Neural crest cell (in vitro differentiated cells): ENCODE data around the gene PORCN. TPM values are rescaled to one million over a fixed set of nuclear protein-coding genes. Genes with fewer than 3 reads are reported as not detected.
A peak's percentile ranks its signal among the peaks of the same experiment; 100 is the strongest.
"Not testable (repeated sequence)": the region's sequence is repeated elsewhere in the genome, so short reads cannot be mapped to it uniquely, and the experiment has no call there.

ENCODE experiments used
- DNase-seq: peaks from one replicate; pipeline ENCODE4 v3.0.0; 2021; ENCODE audit warnings: low read depth, mixed read lengths, low spot score
- H3K27ac Mint-ChIP-seq: one replicate; pipeline ENCODE4 v1.8.0; 2021; ENCODE audit warnings: mild to moderate bottlenecking, mixed read lengths; ENCODE audit not compliant: unreplicated experiment
- H3K27me3 Mint-ChIP-seq: 2 replicates; pipeline ENCODE4 v1.8.0; 2021; ENCODE audit warnings: low read depth, mild to moderate bottlenecking, mixed read lengths
- H3K36me3 Mint-ChIP-seq: 2 replicates; pipeline ENCODE4 v1.8.0; 2021; ENCODE audit warnings: low read depth, mild to moderate bottlenecking, mixed read lengths
- H3K4me1 Mint-ChIP-seq: 2 replicates; pipeline ENCODE4 v1.8.0; 2021; ENCODE audit warnings: mixed read lengths
- H3K4me3 Mint-ChIP-seq: one replicate; pipeline ENCODE4 v1.8.0; 2021; ENCODE audit warnings: mild to moderate bottlenecking, mixed read lengths
- H3K9me3 Mint-ChIP-seq: 2 replicates; pipeline ENCODE4 v1.8.0; 2021; ENCODE audit warnings: mixed read lengths
- total RNA-seq: library from RNA; stranded (reverse); gene quantifications from 2 replicates; pipeline ENCODE4 v1.2.1, GENCODE V29; 2021
- TF ChIP-seq, protein P1 (sequence below): fragments of 200-600 bp; sonication (generic); conservative IDR thresholded peaks from 2 replicates; pipeline ENCODE4 v1.5.0; 2021; ENCODE audit warnings: antibody characterized with exemption, mild to moderate bottlenecking

The PORCN gene
- total RNA-seq, 1 donor from 2014 or later, result 13.0 TPM

DNA sequence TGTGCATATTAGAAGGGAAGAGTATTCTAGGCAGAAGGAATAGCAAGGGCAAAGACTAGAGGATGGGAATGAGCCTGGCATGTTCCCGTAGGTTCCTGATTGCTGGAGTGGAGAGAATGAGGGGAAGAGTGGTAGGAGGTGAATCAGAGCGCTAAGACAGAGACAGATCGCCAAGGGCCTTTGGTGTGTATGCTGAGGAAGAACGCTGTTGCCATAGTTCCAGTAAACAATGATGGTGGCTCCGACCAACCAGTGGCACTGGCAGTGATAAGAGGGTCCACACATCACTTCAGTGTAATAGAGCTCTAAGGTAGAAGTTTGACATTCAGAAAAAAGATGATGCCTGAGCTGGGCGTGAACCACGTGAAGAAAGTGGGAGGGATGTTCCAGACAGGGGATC, 31.7 kb downstream of the PORCN start:
- TF ChIP-seq, protein P1, sequence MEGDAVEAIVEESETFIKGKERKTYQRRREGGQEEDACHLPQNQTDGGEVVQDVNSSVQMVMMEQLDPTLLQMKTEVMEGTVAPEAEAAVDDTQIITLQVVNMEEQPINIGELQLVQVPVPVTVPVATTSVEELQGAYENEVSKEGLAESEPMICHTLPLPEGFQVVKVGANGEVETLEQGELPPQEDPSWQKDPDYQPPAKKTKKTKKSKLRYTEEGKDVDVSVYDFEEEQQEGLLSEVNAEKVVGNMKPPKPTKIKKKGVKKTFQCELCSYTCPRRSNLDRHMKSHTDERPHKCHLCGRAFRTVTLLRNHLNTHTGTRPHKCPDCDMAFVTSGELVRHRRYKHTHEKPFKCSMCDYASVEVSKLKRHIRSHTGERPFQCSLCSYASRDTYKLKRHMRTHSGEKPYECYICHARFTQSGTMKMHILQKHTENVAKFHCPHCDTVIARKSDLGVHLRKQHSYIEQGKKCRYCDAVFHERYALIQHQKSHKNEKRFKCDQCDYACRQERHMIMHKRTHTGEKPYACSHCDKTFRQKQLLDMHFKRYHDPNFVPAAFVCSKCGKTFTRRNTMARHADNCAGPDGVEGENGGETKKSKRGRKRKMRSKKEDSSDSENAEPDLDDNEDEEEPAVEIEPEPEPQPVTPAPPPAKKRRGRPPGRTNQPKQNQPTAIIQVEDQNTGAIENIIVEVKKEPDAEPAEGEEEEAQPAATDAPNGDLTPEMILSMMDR, result no peak
- peaks cover 7% of the 10 kb centered on the region for H3K4me1 Mint-ChIP-seq
- peaks cover 3% of the 10 kb centered on the region for H3K36me3 Mint-ChIP-seq
- H3K4me3 Mint-ChIP-seq, result peak overlapping the region; percentile 93
- no peak for DNase-seq
- H3K9me3 Mint-ChIP-seq, result no peaks in the 10 kb centered on the region
- H3K27ac Mint-ChIP-seq, result no peak overlapping the region
- H3K27me3 Mint-ChIP-seq, result no peaks in the 10 kb centered on the region

DNA sequence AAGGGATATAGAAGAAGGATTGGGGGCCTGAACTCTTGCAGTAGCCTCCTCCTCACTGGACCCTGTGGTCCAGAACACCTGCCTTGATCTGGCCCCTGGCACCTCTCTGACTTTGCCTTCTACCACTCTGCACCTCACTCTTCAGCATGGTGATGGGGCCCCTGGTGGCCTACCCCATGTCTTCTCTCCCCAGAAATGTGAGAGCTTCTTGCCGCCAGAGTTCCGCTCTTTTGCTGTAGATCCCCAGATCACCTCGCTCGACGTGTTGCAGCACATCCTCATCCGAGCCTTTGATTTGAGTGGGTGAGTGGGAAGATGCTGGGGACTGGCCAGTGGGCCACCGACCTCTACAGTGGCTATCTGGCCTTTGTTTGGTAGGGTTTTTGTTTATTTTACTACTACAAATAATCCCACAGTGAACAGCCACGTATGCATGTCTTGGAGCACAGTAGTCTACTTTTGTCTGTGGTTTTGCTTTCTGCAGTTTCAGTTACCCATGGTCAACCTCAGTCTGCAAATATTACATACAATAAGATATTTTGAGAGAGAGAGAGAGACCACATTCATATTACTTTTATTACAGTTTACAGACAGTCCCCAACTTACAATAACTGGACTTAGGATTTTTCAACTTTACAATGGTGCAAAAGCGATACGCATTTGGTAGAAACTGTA, 32.5 kb downstream of the PORCN start:
- no peaks in the 10 kb centered on the region for H3K9me3 Mint-ChIP-seq

DNA sequence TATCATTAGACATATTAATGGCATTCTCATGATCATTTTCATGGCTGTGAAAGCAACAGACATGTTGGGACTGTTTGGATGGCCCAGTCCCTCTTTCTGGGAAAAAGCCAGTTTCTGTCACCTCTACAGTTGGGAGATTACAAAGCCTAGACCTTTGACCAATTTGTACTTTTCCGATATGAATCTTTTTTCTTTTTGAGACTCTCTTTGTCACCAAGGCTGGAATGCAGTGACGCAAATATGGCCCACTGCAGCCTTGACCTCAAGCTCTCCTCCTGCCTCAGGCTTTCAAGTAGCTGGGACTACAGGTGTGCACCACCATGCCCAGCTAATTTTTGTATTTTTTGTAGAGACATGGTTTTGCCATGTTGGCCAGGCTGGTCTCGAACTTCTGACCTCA, 40.1 kb downstream of the PORCN start:
- no peak for DNase-seq
- H3K9me3 Mint-ChIP-seq, result no peaks in the 10 kb centered on the region
- H3K27me3 Mint-ChIP-seq, result no peaks in the 10 kb centered on the region
- H3K27ac Mint-ChIP-seq, result no peak overlapping the region
- TF ChIP-seq, protein P1, result no peak
- no peak overlapping the region for H3K4me3 Mint-ChIP-seq
- H3K4me1 Mint-ChIP-seq, result no peaks in the 10 kb centered on the region
- H3K36me3 Mint-ChIP-seq, result peaks cover under 1% of the 10 kb centered on the region

More for the DNA sequence above, 32.5 kb downstream of the PORCN start:
- peaks cover 3% of the 10 kb centered on the region for H3K36me3 Mint-ChIP-seq
- DNase-seq, result no peak
- TF ChIP-seq, protein P1, result no peak
- H3K4me1 Mint-ChIP-seq, result peaks cover 7% of the 10 kb centered on the region
- H3K27ac Mint-ChIP-seq, result no peak overlapping the region
- no peaks in the 10 kb centered on the region for H3K27me3 Mint-ChIP-seq
- H3K4me3 Mint-ChIP-seq, result peak overlapping the region; percentile 18

DNA sequence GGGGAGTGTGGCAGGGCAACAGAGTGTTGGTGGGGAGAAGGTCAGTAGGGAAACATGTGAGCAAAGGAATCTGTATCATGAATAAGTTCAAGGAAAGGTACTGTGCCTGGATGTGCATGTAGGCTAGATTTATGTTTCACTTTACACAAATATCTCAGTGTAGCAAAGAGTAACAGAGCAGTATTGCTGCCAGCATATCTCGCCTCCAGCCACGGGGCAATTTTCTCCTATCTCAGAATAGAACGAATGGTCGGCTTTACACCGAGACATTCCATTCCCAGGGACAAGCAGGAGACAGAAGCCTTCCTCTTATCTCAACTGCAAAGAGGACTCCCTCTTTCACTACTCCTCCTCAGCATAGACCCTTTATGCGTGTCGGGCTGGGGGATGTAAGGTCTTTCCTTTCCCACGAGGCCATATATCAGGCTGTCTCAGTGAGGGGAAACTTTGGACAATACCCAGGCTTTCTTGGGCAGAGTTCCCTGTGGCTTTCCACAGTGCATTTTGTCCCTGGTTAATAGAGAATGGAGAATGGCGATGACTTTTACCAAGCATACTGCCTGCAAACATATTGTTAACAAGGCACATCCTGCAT, 47.0 kb downstream of the PORCN start:
- H3K9me3 Mint-ChIP-seq, DNase-seq, H3K4me1 Mint-ChIP-seq, H3K36me3 Mint-ChIP-seq, H3K27me3 Mint-ChIP-seq, H3K4me3 Mint-ChIP-seq: not testable (repeated sequence)
- H3K27ac Mint-ChIP-seq, result peak overlapping the region; percentile 19

DNA sequence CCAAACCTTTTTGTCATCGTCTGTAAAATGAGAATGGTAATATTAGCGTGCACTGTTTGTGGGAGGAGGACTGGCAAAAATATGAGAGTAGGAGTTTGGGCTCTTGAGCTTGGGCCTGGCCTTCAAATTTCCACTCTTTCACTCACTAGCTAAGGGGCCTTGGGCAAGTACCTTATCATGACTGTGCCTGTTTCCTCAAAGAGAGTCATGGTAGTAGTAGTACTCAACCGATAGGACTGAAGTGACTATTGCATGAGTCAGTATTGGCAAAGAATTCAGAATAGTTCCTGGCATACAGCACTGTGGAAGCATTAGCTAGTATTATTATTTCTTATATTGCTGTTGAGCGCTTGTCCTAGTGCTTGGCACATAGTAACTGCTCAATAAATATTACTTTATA, 49.5 kb downstream of the PORCN start:
- H3K4me3 Mint-ChIP-seq, result no peak overlapping the region
- H3K4me1 Mint-ChIP-seq, result no peaks in the 10 kb centered on the region
- TF ChIP-seq, protein P1, result no peak
- no peaks in the 10 kb centered on the region for H3K9me3 Mint-ChIP-seq
- no peaks in the 10 kb centered on the region for H3K27me3 Mint-ChIP-seq
- no peak for DNase-seq
- H3K36me3 Mint-ChIP-seq, result peaks cover 6% of the 10 kb centered on the region
- no peak overlapping the region for H3K27ac Mint-ChIP-seq

DNA sequence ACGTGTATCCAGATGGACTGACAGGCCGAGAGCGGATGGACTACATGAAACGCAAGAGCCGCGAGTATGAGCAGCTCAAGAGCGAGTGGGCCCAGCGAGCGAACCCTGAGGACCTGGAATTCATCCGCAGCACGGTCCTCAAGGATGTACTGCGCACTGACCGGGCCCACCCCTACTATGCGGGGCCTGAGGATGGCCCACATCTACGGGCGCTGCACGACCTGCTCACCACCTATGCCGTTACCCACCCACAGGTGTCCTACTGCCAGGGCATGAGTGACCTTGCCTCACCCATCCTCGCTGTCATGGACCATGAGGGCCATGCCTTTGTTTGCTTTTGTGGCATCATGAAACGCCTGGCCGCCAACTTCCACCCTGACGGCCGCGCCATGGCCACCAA, 50.8 kb downstream of the PORCN start:
- TF ChIP-seq, protein P1, result no peak
- H3K4me3 Mint-ChIP-seq, result no peak overlapping the region
- no peak for DNase-seq
- no peak overlapping the region for H3K27ac Mint-ChIP-seq
- H3K4me1 Mint-ChIP-seq, result no peaks in the 10 kb centered on the region
- no peaks in the 10 kb centered on the region for H3K27me3 Mint-ChIP-seq
- peaks cover 6% of the 10 kb centered on the region for H3K36me3 Mint-ChIP-seq
- no peaks in the 10 kb centered on the region for H3K9me3 Mint-ChIP-seq
